Thyroid gland (tissue), 4 donors: ENCODE data around the gene EVPLL. TPM values are rescaled to one million over a fixed set of nuclear protein-coding genes. Genes with fewer than 3 reads are reported as not detected.

Source experiments
- DNase-seq, 2 donors: peaks; one replicate each; pipeline ENCODE4 v3.0.0-alpha.2; 2019
- H3K27ac ChIP-seq, 3 donors: fragments of 200-600 bp; sonication (generic); 1 replicate in 2 of 3; 2 replicates in 1 of 3; pipeline ENCODE4 v1.5.1; 2016 to 2019; ENCODE audit warnings: mild to moderate bottlenecking in 1 of 3, moderate library complexity in 1 of 3
- H3K27me3 ChIP-seq: fragments of 200-600 bp; sonication (generic); one replicate; pipeline ENCODE4 v1.5.1; 2019
- H3K36me3 ChIP-seq, 2 donors: fragments of 200-600 bp; sonication (generic); one replicate each; pipeline ENCODE4 v1.5.1; 2016 to 2019
- H3K4me1 ChIP-seq, 2 donors: fragments of 200-600 bp; sonication (generic); one replicate each; pipeline ENCODE4 v1.5.1; 2017 to 2019
- H3K4me3 ChIP-seq, 3 donors: fragments of 200-600 bp; sonication (generic); replicated peaks in 1 of 3; 1 replicate in 2 of 3; 2 replicates in 1 of 3; pipeline ENCODE4 v1.5.1; 2016; ENCODE audit warnings: mild to moderate bottlenecking in 1 of 3
- H3K9me3 ChIP-seq: fragments of 200-600 bp; sonication (generic); one replicate; pipeline ENCODE4 v1.5.1; 2017
- POLR2A ChIP-seq, 2 donors: fragments of 450-650 bp; IDR thresholded peaks; one replicate each; pipeline ENCODE4 v1.6.1; 2017; ENCODE audit warnings: antibody characterized with exemption in 2 of 2, mild to moderate bottlenecking in 2 of 2, moderate library complexity in 1 of 2
- WGBS, 2 donors: methylation state at CpG; one replicate each; pipeline ENCODE4 v1.1.5; 2017; 5-methylcytosine and 5-hydroxymethylcytosine counted together
- intact Hi-C: fragments of 100-400 bp; cut with DNase I; formaldehyde crosslinking; loops from one replicate; pipeline ENCODE4 v1.15.1; 2023
- total RNA-seq, 4 donors: library from RNA; depleted of rRNA; stranded (reverse); fragments of >200 nt; gene quantifications; one replicate each; pipeline ENCODE4 v1.2.3, GENCODE V29; 2016
- TF ChIP-seq, protein P1 (sequence below), 6 experiments: fragments of 200-600 bp in 3 of 6; fragments of 450-650 bp in 3 of 6; sonication (generic) in 3 of 6; IDR thresholded peaks; one replicate each; pipeline ENCODE4 v1.5.1; 2016 to 2019; ENCODE audit warnings: antibody characterized with exemption in 6 of 6, mild to moderate bottlenecking in 2 of 6, inconsistent platforms in 1 of 6, moderate library complexity in 1 of 6

Gene EVPLL
- total RNA-seq, 4 donors from 2014 or later: 0.40 to 1.4 (median 0.89) TPM; not detected in 1

DNA sequence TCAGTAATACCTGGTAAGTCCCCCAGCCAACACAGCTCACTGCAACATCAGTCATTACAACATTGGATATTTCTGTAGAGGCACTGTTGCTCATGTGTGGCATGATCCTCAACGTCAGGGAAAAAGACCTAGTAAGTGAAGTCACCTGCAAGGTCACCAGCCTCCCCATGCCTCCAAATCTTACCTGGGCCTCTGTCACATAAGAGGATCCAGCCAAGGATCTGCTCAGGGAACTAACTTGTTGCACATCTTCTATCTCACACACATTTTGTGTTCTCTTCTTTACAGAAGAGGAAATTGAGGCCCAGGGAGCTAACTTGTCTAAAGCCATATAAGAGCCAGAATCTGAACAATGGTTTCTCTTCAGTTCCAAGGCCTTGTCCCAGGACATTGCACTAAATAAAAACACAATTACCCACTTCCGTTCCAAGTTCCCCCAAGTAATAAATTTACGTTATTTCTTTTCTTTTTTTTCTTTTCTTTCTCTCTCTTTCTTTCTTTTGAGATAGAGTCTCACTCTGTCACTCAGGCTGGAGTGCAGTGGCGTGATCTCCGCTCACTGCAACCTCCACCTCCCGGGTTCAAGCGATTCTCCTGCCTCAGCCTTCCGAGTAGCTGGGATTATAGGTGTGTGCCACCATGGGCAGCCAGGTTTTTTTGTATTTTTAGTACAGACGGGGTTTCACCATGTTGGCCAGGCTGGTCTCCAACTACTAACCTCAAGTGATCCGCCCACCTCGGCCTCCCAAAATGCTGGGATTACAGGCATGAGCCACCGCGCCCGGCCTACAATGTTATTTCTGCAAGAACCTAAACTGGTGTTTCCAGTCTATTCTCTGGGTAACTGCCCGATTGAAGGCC lies 15.5 kb upstream of the EVPLL start:
- DNase-seq: no peak
- peak overlapping the region in 1 of 3 donors; percentile 75 for H3K4me3 ChIP-seq
- intact Hi-C loops: no loop called here
- H3K36me3 ChIP-seq: no peaks in the 10 kb centered on the region
- no peaks in the 10 kb centered on the region for H3K9me3 ChIP-seq
- peak overlapping the region; percentile 66 to 93 (median 85) for H3K27ac ChIP-seq
- no peaks in the 10 kb centered on the region for H3K27me3 ChIP-seq
- WGBS, 2 donors: 33 to 50% methylated on average over 15 of the region's 15 CpGs
- H3K4me1 ChIP-seq: peaks cover 12 to 21% of the 10 kb centered on the region in 2 donors
- no peak for TF ChIP-seq POLR2A (IDR thresholded peaks at IDR 0.05)
- TF ChIP-seq, protein P1, sequence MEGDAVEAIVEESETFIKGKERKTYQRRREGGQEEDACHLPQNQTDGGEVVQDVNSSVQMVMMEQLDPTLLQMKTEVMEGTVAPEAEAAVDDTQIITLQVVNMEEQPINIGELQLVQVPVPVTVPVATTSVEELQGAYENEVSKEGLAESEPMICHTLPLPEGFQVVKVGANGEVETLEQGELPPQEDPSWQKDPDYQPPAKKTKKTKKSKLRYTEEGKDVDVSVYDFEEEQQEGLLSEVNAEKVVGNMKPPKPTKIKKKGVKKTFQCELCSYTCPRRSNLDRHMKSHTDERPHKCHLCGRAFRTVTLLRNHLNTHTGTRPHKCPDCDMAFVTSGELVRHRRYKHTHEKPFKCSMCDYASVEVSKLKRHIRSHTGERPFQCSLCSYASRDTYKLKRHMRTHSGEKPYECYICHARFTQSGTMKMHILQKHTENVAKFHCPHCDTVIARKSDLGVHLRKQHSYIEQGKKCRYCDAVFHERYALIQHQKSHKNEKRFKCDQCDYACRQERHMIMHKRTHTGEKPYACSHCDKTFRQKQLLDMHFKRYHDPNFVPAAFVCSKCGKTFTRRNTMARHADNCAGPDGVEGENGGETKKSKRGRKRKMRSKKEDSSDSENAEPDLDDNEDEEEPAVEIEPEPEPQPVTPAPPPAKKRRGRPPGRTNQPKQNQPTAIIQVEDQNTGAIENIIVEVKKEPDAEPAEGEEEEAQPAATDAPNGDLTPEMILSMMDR (IDR thresholded peaks at IDR 0.05): no peak

- Histone ChIP-seq H3K4me1 (peaks cover 7 to 16% of the 10 kb centered on the region in 2 donors), H3K36me3 (no peaks in the 10 kb centered on the region), H3K4me3 (peak overlapping the region; percentile 9 to 75 (median 66)), H3K27me3 (no peaks in the 10 kb centered on the region), H3K27ac (peak overlapping the region; percentile 66 to 93 (median 85)), H3K9me3 (no peaks in the 10 kb centered on the region)
- 0% methylated on average over 7 of the region's 14 CpGs for WGBS, 2 donors
- DNase-seq: peak; percentile 97 to 98
- peak in 1 of 2 donors; percentile 24 for TF ChIP-seq POLR2A (IDR thresholded peaks at IDR 0.05)
- TF ChIP-seq, protein P1 (IDR thresholded peaks at IDR 0.05): no peak
- intact Hi-C loops: no loop called here
Measured at GRCh38 chr17:18362698-18363100, 14.9 kb upstream of the EVPLL start.

GRCh38 chr17:18363101-18364049 lies 14.2 kb upstream of the EVPLL start, which contains the start of gene SHMT1:
Gene SHMT1, minus strand, starts transcription at chr17:18363550. Its CDS starts 7,569 bp downstream, at chr17:18355981.
- intact Hi-C loops: no loop called here
- peak within 1 kb of the TSS; percentile 9 to 75 (median 66) for H3K4me3 ChIP-seq
- H3K9me3 ChIP-seq: no peaks in the 10 kb centered on the region
- H3K27ac ChIP-seq: peak within 1 kb of the TSS; percentile 66 to 93 (median 85)
- H3K27me3 ChIP-seq: no peaks in the 10 kb centered on the region
- WGBS, 2 donors: 1 to 9% methylated on average over 6 to 52 of the region's 76 CpGs
- peaks cover 7 to 15% of the 10 kb centered on the region in 2 donors for H3K4me1 ChIP-seq
- TF ChIP-seq POLR2A (IDR thresholded peaks at IDR 0.05): peak; percentile 65 to 80
- TF ChIP-seq, protein P1 (IDR thresholded peaks at IDR 0.05): peak in 1 of 6 experiments; percentile 6
- DNase-seq: peak; percentile 97 to 98
- H3K36me3 ChIP-seq: no peaks in the 10 kb centered on the region

DNA sequence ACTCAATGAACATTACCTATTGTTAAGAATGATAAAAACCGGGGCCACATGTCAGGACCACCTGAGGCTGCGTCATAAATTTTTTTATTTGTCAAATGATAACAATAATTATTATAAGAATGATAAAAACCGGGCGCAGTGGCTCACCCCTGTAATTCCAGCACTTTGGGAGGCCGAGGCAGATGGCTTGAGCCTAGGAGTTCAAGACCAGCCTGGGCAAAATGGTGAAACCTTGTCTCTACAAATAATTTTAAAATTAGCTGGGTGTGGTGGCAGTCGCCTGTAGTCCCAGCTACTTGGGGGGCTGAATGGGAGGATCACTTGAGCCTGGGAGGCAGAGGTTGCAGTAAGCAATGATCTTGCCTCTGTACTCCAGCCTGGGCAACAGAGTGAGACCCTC lies 13.4 kb upstream of the EVPLL start:
- intact Hi-C loops: no loop called here
- TF ChIP-seq POLR2A (IDR thresholded peaks at IDR 0.05): no peak
- TF ChIP-seq, protein P1 (IDR thresholded peaks at IDR 0.05): no peak
- Histone ChIP-seq H3K4me1 (peaks cover 7 to 15% of the 10 kb centered on the region in 2 donors), H3K27me3 (no peaks in the 10 kb centered on the region), H3K36me3 (no peaks in the 10 kb centered on the region), H3K27ac (no peak overlapping the region), H3K9me3 (no peaks in the 10 kb centered on the region), H3K4me3 (no peak overlapping the region)
- no peak for DNase-seq
- 93% methylated on average over 6 of the region's 6 CpGs for WGBS, 2 donors
